Upper lobe of left lung (tissue), 6 donors: ENCODE results near the gene GDF10. TPM values are rescaled to one million over a fixed set of nuclear protein-coding genes. Genes with fewer than 3 reads are reported as not detected.
A peak's percentile ranks its signal among the peaks of the same experiment; 100 is the strongest.

Experiments used
- ATAC-seq, 2 donors: fragments of 200-7000 bp; cut with Tn5 transposase; one replicate each; pipeline ENCODE4 v1.9.1; 2022; ENCODE audit warnings: mild to moderate bottlenecking in 2 of 2, moderate library complexity in 2 of 2; ENCODE audit not compliant: low FRiP score in 2 of 2
- DNase-seq, 2 donors: peaks; one replicate each; pipeline ENCODE4 v3.0.0-alpha.2; 2019 to 2020
- H3K27ac ChIP-seq, 4 donors: fragments of 200-600 bp; sonication (generic); one replicate each; pipeline ENCODE4 v1.5.1; 2016 to 2019
- H3K27me3 ChIP-seq, 4 donors: fragments of 200-600 bp; sonication (generic); one replicate each; pipeline ENCODE4 v1.5.1; 2017 to 2019
- H3K36me3 ChIP-seq, 4 donors: fragments of 200-600 bp; sonication (generic); one replicate each; pipeline ENCODE4 v1.5.1; 2016 to 2019
- H3K4me1 ChIP-seq, 4 donors: fragments of 200-600 bp; sonication (generic); one replicate each; pipeline ENCODE4 v1.5.1; 2018 to 2019
- H3K4me3 ChIP-seq, 4 donors: fragments of 200-600 bp; sonication (generic); one replicate each; pipeline ENCODE4 v1.5.1; 2017 to 2019; ENCODE audit warnings: mild to moderate bottlenecking in 2 of 4, moderate library complexity in 1 of 4
- H3K9me3 ChIP-seq, 4 donors: fragments of 200-600 bp; sonication (generic); one replicate each; pipeline ENCODE4 v1.5.1; 2018 to 2019
- EP300 ChIP-seq, 4 donors: sonication (generic); formaldehyde crosslinking; IDR thresholded peaks; one replicate each; pipeline ENCODE4 v1.5.1; 2017; ENCODE audit warnings: antibody characterized with exemption in 4 of 4, control low read depth in 2 of 4
- POLR2A ChIP-seq, 4 donors: fragments of 450-650 bp; IDR thresholded peaks; one replicate each; pipeline ENCODE4 v1.5.1; 2016 to 2017; ENCODE audit warnings: antibody characterized with exemption in 4 of 4, mild to moderate bottlenecking in 2 of 4
- POLR2AphosphoS5 ChIP-seq, 2 donors: sonication (generic); formaldehyde crosslinking; IDR thresholded peaks; one replicate each; pipeline ENCODE4 v1.5.1; 2017; ENCODE audit warnings: antibody characterized with exemption in 2 of 2
- WGBS, 2 donors: methylation state at CpG; one replicate each; pipeline ENCODE4 v1.1.5; 2017 to 2018; 5-methylcytosine and 5-hydroxymethylcytosine counted together
- total RNA-seq, 6 donors: library from RNA; depleted of rRNA in 4 of 6; stranded (reverse); fragments of >200 nt in 4 of 6; gene quantifications; one replicate each; pipeline versions ENCODE4 v1.1.0 to v1.2.1, GENCODE V29; 2016 to 2021
- TF ChIP-seq, protein P1 (sequence below), 6 experiments: fragments of 450-650 bp in 4 of 6; fragments of 200-600 bp in 2 of 6; sonication (generic) in 2 of 6; IDR thresholded peaks; one replicate each; pipeline ENCODE4 v1.5.1; 2016 to 2019; ENCODE audit warnings: antibody characterized with exemption in 6 of 6
- donor health status: DM: no; HTN: no; CAD: no; lungs with moderate emphysema.
- donor health status: DM: no; HTN: yes; CAD: no; lungs with severe emphysema.

Gene GDF10
- total RNA-seq, 6 donors from 2014 or later, result 1.8 to 23.4 (median 7.8) TPM

- H3K36me3 ChIP-seq, result no peaks in the 10 kb centered on the region
- no peak for DNase-seq
- TF ChIP-seq POLR2A (IDR thresholded peaks at IDR 0.05) (no peak), EP300 (IDR thresholded peaks at IDR 0.05) (no peak), POLR2AphosphoS5 (IDR thresholded peaks at IDR 0.05) (no peak)
- TF ChIP-seq, protein P1, sequence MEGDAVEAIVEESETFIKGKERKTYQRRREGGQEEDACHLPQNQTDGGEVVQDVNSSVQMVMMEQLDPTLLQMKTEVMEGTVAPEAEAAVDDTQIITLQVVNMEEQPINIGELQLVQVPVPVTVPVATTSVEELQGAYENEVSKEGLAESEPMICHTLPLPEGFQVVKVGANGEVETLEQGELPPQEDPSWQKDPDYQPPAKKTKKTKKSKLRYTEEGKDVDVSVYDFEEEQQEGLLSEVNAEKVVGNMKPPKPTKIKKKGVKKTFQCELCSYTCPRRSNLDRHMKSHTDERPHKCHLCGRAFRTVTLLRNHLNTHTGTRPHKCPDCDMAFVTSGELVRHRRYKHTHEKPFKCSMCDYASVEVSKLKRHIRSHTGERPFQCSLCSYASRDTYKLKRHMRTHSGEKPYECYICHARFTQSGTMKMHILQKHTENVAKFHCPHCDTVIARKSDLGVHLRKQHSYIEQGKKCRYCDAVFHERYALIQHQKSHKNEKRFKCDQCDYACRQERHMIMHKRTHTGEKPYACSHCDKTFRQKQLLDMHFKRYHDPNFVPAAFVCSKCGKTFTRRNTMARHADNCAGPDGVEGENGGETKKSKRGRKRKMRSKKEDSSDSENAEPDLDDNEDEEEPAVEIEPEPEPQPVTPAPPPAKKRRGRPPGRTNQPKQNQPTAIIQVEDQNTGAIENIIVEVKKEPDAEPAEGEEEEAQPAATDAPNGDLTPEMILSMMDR (IDR thresholded peaks at IDR 0.05), result no peak
- H3K4me1 ChIP-seq, result peaks cover 0 to 5% (median 2%) of the 10 kb centered on the region in 4 donors
- no peak overlapping the region for H3K27ac ChIP-seq
- H3K4me3 ChIP-seq, result no peak overlapping the region
- WGBS, 2 donors, result 83 to 84% methylated on average over 4 of the region's 4 CpGs
- no peaks in the 10 kb centered on the region for H3K27me3 ChIP-seq
- no peaks in the 10 kb centered on the region for H3K9me3 ChIP-seq
- ATAC-seq, result no peak
These were observed 47.3 kb downstream of the GDF10 start for GRCh38 chr10:47347303-47347675.

DNA sequence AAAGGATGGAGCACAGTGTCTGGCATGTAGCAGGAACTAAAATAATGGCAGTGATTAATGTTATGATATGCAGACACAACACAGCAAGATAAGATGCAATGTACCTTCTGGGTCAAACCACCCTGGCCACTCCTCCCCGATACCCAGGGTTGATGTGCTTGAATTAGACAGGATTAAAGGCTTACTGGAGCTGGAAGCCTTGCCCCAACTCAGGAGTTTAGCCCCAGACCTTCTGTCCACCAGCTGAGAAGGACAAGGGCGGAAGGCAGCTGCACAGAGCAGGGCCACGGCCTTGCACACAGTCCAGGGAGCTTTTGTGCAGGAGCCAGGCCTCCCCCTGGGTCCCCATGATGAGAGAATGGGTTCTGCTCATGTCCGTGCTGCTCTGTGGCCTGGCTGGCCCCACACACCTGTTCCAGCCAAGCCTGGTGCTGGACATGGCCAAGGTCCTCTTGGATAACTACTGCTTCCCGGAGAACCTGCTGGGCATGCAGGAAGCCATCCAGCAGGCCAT is 48.2 kb downstream of the GDF10 start, which contains the start of gene RBP3:
TSS of gene RBP3 (plus strand) at position 226 of the 514 bp plus-strand sequence. CDS start at position 348, 122 bp downstream.
- no peaks in the 10 kb centered on the region for H3K9me3 ChIP-seq
- DNase-seq (peak in 1 of 2 donors; percentile 10), ATAC-seq (no peak)
- WGBS, 2 donors, result 87 to 100% methylated on average over 1 to 5 of the region's 5 CpGs
- H3K27ac ChIP-seq, result no peak within 1 kb of the TSS
- H3K36me3 ChIP-seq, result no peaks in the 10 kb centered on the region
- H3K4me3 ChIP-seq, result no peak within 1 kb of the TSS
- H3K4me1 ChIP-seq, result peaks cover 0 to 5% (median 2%) of the 10 kb centered on the region in 4 donors
- H3K27me3 ChIP-seq, result no peaks in the 10 kb centered on the region
- TF ChIP-seq, protein P1 (IDR thresholded peaks at IDR 0.05), result no peak
- no peak for TF ChIP-seq EP300 (IDR thresholded peaks at IDR 0.05)
- no peak for TF ChIP-seq POLR2AphosphoS5 (IDR thresholded peaks at IDR 0.05)
- TF ChIP-seq POLR2A (IDR thresholded peaks at IDR 0.05), result no peak

GRCh38 chr10:47348661-47349470 is 48.9 kb downstream of the GDF10 start:
- H3K27me3 ChIP-seq, result no peaks in the 10 kb centered on the region
- peaks cover 0 to 5% (median 2%) of the 10 kb centered on the region in 4 donors for H3K4me1 ChIP-seq
- no peaks in the 10 kb centered on the region for H3K36me3 ChIP-seq
- no peak for TF ChIP-seq POLR2AphosphoS5 (IDR thresholded peaks at IDR 0.05)
- TF ChIP-seq EP300 (IDR thresholded peaks at IDR 0.05), result no peak
- TF ChIP-seq POLR2A (IDR thresholded peaks at IDR 0.05), result no peak
- TF ChIP-seq, protein P1 (IDR thresholded peaks at IDR 0.05), result no peak
- H3K27ac ChIP-seq, result no peak overlapping the region
- ATAC-seq, result no peak
- no peak overlapping the region for H3K4me3 ChIP-seq
- DNase-seq, result no peak
- no peaks in the 10 kb centered on the region for H3K9me3 ChIP-seq
- 74 to 87% methylated on average over 10 to 21 of the region's 36 CpGs for WGBS, 2 donors

DNA sequence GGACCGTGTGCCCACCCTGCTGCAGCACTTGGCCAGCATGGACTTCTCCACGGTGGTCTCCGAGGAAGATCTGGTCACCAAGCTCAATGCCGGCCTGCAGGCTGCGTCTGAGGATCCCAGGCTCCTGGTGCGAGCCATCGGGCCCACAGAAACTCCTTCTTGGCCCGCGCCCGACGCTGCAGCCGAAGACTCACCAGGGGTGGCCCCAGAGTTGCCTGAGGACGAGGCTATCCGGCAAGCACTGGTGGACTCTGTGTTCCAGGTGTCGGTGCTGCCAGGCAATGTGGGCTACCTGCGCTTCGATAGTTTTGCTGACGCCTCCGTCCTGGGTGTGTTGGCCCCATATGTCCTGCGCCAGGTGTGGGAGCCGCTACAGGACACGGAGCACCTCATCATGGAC is 49.5 kb downstream of the GDF10 start:
- 81 to 95% methylated on average over 7 to 21 of the region's 22 CpGs for WGBS, 2 donors
- H3K9me3 ChIP-seq, result no peaks in the 10 kb centered on the region
- no peaks in the 10 kb centered on the region for H3K27me3 ChIP-seq
- H3K36me3 ChIP-seq, result no peaks in the 10 kb centered on the region
- peaks cover 0 to 5% (median 2%) of the 10 kb centered on the region in 4 donors for H3K4me1 ChIP-seq
- TF ChIP-seq POLR2A (IDR thresholded peaks at IDR 0.05) (no peak), POLR2AphosphoS5 (IDR thresholded peaks at IDR 0.05) (no peak), EP300 (IDR thresholded peaks at IDR 0.05) (no peak)
- TF ChIP-seq, protein P1 (IDR thresholded peaks at IDR 0.05), result no peak
- H3K27ac ChIP-seq, result no peak overlapping the region
- DNase-seq (no peak), ATAC-seq (no peak)
- no peak overlapping the region for H3K4me3 ChIP-seq
